Dermis microvascular lymphatic vessel endothelial cell (primary cell): Measurements from ENCODE around the gene RGS18. TPM values are rescaled to one million over a fixed set of nuclear protein-coding genes. Genes with fewer than 3 reads are reported as not detected.
"Not testable (repeated sequence)": the region's sequence is repeated elsewhere in the genome, so short reads cannot be mapped to it uniquely, and the experiment has no call there.

Source experiments
- DNase-seq, 2 donors: peaks; one replicate each; pipeline versions ENCODE4 v3.0.0 to v3.0.0-alpha.2; 2010; ENCODE audit warnings: low read depth in 2 of 2
- total RNA-seq: library from RNA; depleted of rRNA; stranded (reverse); fragments of >200 nt; gene quantifications from 2 replicates; pipeline ENCODE4 v1.2.1, GENCODE V29; 2014

The RGS18 gene, protein sequence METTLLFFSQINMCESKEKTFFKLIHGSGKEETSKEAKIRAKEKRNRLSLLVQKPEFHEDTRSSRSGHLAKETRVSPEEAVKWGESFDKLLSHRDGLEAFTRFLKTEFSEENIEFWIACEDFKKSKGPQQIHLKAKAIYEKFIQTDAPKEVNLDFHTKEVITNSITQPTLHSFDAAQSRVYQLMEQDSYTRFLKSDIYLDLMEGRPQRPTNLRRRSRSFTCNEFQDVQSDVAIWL
- not detected in 2 replicates for total RNA-seq

DNA sequence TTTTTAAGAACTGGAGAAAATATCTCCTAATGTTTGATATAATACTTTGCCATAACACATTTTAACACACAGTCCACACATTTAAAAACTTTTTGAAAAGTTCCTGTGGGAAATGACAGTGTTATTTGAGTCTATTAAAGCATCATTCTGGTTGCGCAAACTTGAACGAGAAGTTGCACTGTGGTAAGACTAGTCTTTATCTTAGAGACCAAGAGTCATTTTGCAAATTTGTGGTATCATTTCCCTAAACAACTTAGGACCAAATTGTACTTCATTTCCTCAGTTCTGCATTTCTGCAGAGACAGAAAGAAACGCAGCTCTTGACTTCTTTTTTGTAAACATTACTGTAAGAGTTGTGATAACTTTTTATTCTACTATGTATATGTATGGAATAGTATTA is at the start of gene RGS18:
RGS18 (plus strand) TSS at position 282 of the 400 bp plus-strand sequence. CDS start 176 bp downstream, outside the sequence.
- DNase-seq = no peak

DNA sequence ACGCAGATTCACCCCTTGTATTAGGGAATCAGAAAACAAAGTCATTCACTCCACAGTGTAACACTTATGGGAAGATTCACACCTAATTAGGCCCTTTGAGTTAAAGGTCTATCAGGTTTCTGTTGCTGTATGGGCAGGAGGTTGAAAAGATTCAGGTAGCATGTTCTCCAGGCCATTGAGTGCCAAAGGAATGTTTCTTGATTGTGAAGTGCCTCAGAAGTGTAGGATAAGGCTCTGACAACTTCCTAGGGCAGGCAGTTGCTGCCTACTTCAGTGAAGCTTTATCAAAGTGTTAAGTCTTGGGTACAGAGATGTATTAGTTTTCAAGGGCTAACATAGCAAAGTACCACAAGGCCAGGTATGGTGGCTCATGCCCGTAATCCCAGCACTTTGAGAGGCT is 48.7 kb upstream of the RGS18 start:
- no peak for DNase-seq

DNA sequence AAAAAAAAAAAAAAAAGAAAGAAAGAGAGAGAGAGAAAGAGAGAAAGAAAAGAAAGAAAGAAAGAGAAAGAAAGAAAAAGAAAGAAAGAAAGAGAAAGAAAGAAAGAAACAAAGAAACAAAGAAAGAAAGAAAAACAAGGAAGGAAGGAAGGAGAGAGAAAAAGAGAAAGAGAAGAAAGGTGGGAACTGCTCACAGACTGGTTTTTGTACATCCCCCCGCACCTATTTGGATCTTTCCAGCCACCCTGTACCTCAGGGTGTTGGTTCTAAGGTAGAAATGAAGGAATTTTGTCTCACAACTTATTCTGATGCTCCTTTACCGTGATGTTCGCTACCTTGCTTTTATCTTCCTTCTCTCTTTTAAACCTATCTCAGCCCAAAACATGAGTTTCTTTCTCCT is 43.3 kb upstream of the RGS18 start:
- no peak for DNase-seq

DNA sequence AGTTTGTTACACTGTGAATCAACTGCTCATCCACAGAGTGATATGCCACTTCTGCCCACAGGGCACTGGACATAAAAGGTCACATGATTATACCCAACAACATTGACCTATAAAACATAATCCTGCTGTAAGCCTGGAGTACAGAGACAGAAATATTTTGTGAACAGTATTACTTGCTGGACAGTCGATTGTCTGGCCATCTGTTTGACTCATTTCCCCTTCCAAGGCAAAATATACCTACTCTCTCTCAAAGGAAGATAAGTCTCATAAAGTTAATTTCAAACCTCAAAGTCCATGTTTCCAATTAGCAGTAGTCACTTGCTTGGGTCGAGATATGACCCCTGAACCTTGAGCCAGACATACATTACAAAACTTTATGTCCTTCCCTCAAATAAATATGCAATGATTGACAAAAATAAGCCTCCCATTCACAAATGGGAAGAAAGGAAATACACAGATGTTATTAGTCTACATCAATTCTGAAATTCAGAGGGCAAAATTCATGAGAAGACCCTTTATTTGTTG is 39.3 kb upstream of the RGS18 start:
- peak in 1 of 2 donors; percentile 42 for DNase-seq

DNA sequence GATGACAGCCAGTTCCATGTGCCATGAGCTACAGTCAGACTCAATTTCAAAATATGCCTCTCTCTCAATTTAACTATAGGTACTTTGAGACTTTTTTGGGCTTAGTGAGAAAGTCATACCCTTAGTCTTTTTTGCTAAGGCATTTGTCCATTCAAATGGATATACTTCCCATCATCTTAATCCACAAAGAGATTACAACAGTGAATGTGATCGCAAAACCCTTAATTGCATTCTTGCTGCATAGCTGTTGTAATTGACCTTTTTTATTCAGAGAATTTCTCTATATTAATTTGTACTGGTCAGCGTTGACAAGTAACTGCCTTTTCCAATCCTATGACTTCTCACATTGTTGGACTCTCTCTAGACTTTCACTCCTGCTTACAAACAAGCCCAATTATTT is 38.6 kb upstream of the RGS18 start:
- DNase-seq = no peak

DNA sequence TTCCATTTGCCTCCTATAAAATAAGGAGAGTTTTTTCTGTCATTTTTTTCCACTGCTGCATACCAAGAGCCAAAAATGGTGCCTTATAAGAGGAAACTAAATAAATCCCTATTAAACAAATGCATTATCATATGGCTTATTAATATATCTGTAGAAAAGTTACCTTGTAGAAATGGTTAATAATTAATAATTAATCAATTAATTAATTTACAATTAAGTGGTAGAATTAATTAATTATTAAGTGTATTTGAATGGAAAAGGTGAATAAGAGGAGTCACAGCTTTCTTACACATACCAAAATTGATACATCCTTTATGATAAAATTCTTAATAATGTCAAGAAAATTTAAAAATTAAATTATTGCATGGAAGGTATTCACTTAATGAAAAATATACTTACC is 35.6 kb upstream of the RGS18 start:
- no peak for DNase-seq

DNA sequence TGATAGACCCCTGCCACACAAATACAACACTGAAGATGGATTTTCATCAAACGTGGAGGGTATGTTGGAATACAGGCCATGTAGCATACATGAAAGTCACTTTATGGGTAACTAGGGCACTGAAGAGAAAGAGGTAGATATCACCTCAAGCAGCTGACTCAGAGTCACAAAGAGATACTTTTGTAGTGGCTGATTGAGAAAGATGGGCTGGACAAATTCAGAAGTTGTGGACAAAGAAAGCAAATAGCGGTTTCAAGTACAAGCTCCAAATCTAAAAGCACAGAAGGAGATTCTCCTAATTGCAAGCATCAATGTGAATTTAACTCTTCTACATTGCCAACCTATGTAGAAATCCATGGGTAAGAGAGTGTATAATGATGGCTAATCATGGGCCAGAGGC is 35.0 kb upstream of the RGS18 start:
- DNase-seq = no peak

DNA sequence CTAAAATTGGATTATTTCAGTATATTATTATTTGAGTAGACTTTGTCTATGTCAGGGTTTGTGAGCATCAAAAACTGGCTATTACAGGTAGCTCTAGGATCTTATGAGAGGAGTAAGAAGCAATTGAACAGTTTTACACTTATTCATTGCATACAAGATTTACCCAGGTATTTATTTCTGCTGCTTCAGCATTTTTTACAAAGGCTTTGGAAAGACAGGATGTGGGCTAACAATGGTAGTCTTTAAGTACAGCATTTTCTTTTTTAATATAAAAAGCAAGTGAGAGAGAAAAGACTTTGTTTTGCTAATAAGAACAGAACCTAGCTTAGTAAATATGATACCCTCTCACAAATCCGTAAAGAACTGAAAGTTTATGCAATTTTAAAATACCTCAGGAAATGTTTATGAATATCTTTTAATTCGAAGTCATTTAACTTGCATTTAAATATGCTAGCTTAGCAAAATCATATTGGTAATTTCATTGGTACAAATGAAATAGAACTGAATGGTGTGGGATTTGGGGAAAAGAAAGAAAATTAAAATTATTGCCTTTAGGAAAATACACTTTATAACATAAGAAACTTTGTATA is 32.1 kb upstream of the RGS18 start:
- peak in 1 of 2 donors; percentile 14 for DNase-seq

DNA sequence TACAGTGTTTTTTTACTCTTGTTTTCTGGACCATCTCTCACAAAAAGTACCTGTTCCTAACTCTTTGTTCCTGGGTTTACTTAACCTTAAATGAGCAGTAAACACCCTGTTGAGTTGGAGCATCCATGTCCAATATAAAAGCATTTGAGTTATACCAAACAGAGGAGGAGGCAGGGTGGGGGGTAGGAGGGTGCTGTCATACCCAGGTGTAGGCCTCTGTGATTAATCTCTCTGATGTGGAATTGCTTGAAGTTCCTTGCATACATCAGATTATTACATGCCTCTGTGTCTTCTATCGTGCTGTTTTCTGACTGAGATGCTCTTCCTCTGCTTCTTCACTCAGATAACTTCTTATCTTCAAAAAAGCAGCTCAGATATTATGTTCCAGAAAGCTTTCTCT is 28.1 kb upstream of the RGS18 start:
- no peak for DNase-seq

DNA sequence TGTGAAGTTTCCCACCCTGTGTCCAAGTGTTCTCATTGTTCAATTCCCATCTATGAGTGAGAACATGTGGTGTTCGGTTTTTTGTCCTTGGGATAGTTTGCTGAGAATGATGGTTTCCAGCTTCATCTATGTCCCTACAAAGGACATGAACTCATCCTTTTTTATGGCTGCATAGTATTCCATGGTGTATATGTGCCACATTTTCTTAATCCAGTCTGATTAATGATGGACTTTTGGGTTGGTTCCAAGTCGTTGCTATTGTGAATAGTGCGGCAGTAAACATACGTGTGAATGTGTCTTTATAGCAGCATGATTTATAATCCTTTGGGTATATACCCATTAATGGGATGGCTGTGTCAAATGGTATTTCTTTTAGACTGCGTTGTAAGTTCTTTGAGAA is 27.4 kb upstream of the RGS18 start:
- not testable (repeated sequence) for DNase-seq

DNA sequence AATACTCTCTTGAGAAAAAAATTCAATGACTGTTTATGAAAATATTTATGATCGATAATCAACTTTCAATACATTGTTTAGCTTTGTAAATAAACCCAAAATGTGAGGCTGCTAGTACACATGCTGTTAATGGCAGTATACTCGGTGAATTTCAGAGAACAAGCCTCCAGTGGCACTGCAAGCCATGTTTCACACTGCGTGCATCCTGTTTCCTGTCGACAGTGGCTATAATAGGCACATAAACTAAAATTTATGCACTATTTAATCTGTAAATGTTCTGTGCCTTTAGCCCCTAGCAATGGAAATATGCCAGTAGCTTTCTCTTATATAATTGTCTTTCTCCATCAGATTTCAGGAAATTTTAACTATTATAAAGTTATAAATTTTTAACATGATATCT is 26.3 kb upstream of the RGS18 start:
- DNase-seq = no peak

DNA sequence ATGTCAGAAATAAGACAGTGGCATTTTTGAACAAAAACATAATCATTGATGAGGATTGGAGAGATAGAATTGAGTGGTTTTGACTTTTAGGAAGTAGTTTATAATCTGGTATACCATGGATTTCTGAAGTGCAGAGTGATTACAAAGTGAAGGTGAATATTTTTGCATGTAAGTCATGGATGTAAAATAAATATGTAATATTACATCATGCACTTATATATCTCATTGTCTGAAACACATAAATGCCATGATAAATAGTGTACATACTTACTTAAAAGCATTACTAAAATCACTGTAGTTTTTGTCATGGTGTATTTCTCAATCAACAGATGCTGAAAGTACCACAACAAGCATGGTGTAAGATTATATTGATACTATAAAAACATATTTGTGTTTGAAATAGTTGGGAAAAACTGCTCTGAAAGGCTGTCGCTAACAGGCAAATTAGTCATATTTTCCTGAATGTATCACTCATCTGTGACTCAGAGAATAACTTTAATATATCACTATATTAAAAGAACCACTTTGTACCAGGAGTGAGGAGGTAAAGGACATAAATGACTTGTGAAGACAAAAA is 24.8 kb upstream of the RGS18 start:
- DNase-seq = peak in 1 of 2 donors; percentile 59

DNA sequence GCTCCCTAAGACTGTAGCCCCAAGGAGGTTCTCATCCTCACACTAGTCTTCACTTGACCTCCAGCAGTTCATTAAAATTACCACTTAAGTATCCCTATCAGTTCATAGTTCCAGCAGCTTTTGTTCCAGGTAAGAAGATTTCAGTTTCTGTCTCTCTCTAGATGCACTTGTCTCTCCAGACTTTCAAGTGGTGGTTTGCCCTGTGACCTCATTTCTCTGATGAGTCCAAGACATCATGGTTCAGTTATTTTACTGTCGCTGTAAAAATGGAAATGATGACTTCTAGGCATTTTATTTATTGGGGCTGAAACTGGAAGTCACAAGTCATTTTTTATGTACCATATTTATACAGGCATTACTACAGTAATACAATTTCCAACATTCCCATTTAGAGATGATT is 17.9 kb upstream of the RGS18 start:
- no peak for DNase-seq

DNA sequence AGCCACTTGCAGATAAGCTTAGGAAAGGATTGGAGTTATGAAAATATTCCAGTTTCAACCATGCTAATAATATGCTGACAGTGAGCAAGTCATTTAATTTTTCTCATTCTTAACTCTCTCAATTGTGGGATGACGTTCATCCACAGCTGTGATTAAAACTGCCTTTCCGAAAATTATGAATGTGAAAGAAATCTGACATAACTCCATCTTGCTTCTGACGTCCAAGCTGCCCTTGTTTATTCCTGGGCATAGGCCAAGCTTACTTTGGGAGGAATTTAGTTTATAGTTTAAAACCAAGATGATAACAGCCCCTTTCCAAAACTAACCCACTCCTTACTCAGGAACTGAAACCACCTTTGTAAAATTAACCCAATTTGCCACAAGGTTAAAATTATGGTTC is 11.0 kb upstream of the RGS18 start:
- DNase-seq = no peak

DNA sequence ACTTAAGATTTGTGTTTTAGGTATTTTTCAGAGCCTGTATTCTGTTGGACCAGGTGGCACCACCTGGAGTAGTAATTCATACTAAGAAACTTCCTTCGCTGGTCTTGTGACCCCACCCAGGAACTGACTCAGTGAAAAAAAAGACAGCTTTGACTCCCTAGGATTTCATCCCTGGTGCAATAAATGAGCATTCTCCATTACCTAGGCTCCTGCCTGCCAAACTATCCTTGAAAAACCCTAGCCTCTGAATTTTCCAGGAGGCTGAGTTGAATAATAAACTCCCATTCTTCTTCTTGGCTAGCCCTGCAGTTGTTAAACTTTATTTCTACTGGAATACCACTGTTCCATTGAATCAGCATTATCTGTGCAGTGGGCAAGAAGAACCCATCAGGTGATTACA is 10.6 kb upstream of the RGS18 start:
- DNase-seq = no peak

DNA sequence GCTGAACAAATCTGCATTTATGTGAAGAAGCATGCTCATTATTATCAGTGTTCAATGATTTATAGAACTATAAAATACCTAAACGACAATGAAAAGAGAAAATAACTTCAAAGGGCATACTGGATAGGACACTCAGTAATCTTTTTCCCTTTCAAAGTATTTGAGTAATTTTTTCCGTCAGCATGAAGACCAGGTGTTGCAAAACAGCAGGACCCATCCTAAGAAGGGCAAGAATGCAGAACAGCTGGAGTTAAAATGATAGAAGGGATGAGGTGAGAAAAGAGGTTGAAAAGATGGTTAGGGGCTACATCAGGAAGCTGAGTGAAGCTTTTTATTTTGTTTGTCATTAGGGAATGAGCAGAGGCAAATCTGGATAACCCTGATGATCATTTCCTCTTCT is 7.1 kb upstream of the RGS18 start:
- DNase-seq = no peak

DNA sequence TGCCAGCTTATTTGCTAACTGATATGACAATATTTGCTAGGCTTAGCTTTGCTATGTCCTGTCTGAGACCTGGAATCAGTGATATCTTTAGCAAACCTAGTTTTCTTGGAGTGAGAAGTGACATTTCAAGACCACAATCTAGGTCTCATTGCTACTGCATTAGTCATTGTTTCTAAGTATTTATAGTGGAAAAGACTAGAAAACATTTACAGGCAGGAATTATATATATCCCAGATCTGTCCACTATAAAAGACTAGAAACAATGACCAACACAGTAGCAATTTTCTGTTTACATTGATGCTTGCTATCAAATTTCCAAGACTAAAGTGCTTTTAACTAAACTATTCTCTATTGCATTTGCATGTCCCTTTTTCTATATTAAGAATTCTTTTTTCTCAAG is 5.0 kb upstream of the RGS18 start:
- DNase-seq = peak in 1 of 2 donors; percentile 40

DNA sequence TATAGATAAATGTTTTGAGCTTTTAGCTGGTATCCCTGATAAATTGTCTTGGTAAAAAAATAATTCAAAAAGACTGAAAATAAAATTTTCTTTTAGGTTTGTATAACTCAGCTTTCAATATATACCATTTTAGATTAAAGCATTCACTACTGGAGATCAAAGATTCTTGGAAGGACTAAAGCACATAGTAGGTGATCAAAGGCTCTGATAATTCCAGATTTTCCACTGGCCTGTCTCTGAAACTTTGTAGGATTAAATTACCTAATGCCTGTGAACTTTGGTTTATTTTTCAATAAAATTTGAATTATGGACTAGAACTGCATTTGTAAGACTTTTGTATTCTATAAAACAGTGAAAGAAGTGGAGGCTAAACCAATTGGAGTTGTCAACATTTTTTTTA is 1.2 kb upstream of the RGS18 start:
- DNase-seq = no peak

DNA sequence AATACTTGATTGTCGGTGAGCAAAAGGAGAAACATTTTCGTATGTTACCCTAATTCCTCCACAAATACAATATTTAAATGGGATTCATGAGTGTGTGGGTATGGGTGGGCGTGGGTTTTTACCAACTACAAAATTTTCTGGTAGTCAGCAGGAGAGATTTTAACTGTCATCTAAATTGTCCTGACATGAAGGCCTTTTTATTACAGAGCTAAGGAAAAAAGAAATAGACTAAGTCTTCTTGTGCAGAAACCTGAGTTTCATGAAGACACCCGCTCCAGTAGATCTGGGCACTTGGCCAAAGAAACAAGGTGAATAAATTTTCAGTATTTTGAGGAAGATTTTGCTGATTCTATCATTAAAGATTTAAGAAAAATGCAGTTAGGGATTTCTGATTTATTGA is 752 bp downstream of the RGS18 start:
- DNase-seq = no peak

DNA sequence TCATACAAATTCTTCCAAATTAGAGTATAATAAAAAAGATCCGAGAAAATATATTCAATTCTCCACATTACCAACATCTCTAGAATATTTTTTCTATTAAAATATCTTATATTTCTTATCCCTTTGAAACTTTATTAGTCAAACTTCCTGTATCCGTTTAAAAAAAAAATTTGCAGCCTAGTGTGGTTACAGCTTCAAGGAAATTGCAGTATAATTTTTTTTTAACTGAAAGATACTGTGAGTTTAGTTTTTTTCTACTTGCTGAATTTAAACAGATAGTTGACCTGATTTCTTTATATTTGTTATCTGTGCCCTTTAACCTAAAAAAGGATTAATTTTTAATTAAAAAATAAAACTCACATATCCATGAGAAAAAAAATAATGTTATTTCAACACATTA is 1.5 kb downstream of the RGS18 start:
- peak in 1 of 2 donors; percentile 18 for DNase-seq

DNA sequence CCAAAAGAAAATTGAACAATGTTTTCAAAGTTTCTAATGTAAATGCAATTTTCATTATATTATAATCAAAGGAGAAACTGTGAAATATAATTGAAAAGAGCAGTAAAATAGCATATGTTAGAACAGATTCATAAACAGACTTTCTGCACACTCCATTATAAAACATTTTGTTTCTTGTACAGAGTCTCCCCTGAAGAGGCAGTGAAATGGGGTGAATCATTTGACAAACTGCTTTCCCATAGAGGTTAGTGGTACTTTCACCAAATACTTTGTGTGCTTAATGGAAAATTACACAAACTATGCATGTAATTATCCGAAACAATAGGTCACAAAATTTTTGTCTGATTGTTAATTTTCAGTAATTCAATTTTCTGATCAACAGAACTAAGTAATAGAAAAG is 1.9 kb downstream of the RGS18 start:
- no peak for DNase-seq

DNA sequence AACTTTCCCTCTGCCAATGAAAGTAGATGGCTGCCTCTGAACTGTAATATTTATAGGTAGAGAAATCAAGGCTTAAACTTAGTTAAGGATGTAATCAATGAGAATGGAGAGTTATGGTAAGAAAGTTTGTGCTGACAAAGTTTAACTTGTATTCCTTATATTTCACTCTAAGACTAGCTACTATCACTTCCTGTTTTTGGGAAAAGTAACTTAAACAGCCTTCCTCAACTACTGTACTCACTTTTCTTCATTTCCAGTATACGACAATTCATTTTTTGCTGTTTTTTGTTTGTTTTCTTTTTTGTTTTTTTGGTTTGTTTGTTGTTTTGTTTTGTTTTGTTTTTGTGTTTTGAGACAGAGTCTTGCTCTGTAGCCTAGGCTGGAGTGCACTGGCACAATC is 3.7 kb downstream of the RGS18 start:
- no peak for DNase-seq

DNA sequence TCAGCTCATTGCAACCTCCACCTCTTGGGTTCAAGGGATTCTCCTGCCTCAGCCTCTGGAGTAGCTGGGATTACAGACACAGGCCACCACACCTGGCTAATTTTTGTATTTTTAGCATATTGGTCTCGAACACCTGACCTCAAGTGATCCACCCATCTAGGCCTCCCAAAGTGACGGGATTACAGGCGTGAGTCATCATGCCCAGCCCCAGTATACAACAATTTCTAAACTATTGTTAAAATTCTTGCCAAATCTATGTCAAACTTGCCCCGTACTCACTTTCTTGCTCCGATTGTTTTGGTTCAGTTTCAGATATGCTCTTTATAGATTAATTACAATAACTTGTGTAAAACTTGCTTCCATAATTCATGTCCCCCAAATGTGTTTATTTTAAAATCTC is 4.1 kb downstream of the RGS18 start:
- no peak for DNase-seq
